CD4-positive, CD25-positive, alpha-beta regulatory T cell (primary cell): ENCODE measurements around the gene RGL1. TPM values are rescaled to one million over a fixed set of nuclear protein-coding genes. Genes with fewer than 3 reads are reported as not detected.

Experiments
- ATAC-seq, 2 donors: fragments of 150-1000 bp; cut with Tn5 transposase; one replicate each; pipeline ENCODE4 v1.10.0; 2021; ENCODE audit warnings: low read depth in 2 of 2, moderate number of reproducible peaks in 2 of 2, moderate library complexity in 1 of 2
- DNase-seq, 3 donors: peaks; one replicate each; pipeline versions ENCODE4 v3.0.0 to v3.0.0-alpha.2; 2012 to 2022; ENCODE audit warnings: mixed read lengths in 1 of 3
- H3K27ac ChIP-seq: one replicate; pipeline ENCODE4 v1.7.0; 2013; ENCODE audit warnings: mild to moderate bottlenecking, low read length; ENCODE audit not compliant: insufficient read depth, poor library complexity, severe bottlenecking
- H3K27me3 ChIP-seq: one replicate; pipeline ENCODE4 v1.7.0; 2013; ENCODE audit warnings: low read length; ENCODE audit not compliant: control insufficient read depth, insufficient read depth
- H3K36me3 ChIP-seq: one replicate; pipeline ENCODE4 v1.7.0; 2013; ENCODE audit warnings: mild to moderate bottlenecking, low read length, moderate library complexity; ENCODE audit not compliant: control insufficient read depth, insufficient read depth
- H3K4me1 ChIP-seq: 2 replicates; pipeline ENCODE4 v1.7.0; 2013; ENCODE audit warnings: mild to moderate bottlenecking, low read length; ENCODE audit not compliant: insufficient read depth, control insufficient read depth, poor library complexity, severe bottlenecking
- H3K4me3 ChIP-seq: one replicate; pipeline ENCODE4 v1.7.0; 2013; ENCODE audit warnings: low read depth, mild to moderate bottlenecking, low read length, moderate library complexity
- H3K9me3 ChIP-seq, 2 experiments: 1 replicate in 1 of 2; 2 replicates in 1 of 2; pipeline ENCODE4 v1.7.0; 2013; ENCODE audit warnings: low read length in 2 of 2, mild to moderate bottlenecking in 1 of 2, moderate library complexity in 1 of 2; ENCODE audit not compliant: control insufficient read depth in 2 of 2
- H3K27ac Mint-ChIP-seq, 3 donors: one replicate each; pipeline ENCODE4 v1.8.0; 2020 to 2022; ENCODE audit warnings: mild to moderate bottlenecking in 3 of 3, mixed read lengths in 3 of 3, moderate library complexity in 2 of 3
- H3K27me3 Mint-ChIP-seq: one replicate; pipeline ENCODE4 v1.8.0; 2022; ENCODE audit warnings: mild to moderate bottlenecking, mixed read lengths
- H3K36me3 Mint-ChIP-seq: one replicate; pipeline ENCODE4 v1.8.0; 2020; ENCODE audit warnings: mixed read lengths
- H3K4me1 Mint-ChIP-seq, 4 donors: one replicate each; pipeline ENCODE4 v1.8.0; 2020 to 2022; ENCODE audit warnings: mixed read lengths in 4 of 4, mild to moderate bottlenecking in 1 of 4
- H3K4me3 Mint-ChIP-seq, 4 donors: one replicate each; pipeline ENCODE4 v1.8.0; 2020 to 2022; ENCODE audit warnings: mild to moderate bottlenecking in 4 of 4, mixed read lengths in 4 of 4, moderate library complexity in 3 of 4
- H3K9me3 Mint-ChIP-seq, 7 donors: one replicate each; pipeline ENCODE4 v1.8.0; 2020 to 2022; ENCODE audit warnings: mixed read lengths in 7 of 7, mild to moderate bottlenecking in 3 of 7, moderate library complexity in 2 of 7
- polyA plus RNA-seq, 4 donors: library from polyadenylated mRNA; unstranded; fragments of 300-500 nt; fragmentation: Illumina TruSeq; gene quantifications; one replicate each; pipeline ENCODE4 v1.2.3, GENCODE V29; 2021
- total RNA-seq: library from RNA; stranded (reverse); gene quantifications from one replicate; pipeline ENCODE4 v1.2.3, GENCODE V29; 2022

RGL1 gene
- total and polyA plus RNA-seq, 5 donors from 2014 or later, result 1.4 to 2.8 (median 1.9) TPM

GRCh38 chr1:183827801-183828200, 22.9 kb downstream of the RGL1 start:
- Mint-ChIP-seq H3K27ac (no peak overlapping the region), H3K4me3 (no peak overlapping the region), H3K36me3 (no peaks in the 10 kb centered on the region), H3K4me1 (no peaks in the 10 kb centered on the region), H3K27me3 (peaks cover 6% of the 10 kb centered on the region), H3K9me3 (no peaks in the 10 kb centered on the region)
- H3K27me3 ChIP-seq, result no peaks in the 10 kb centered on the region
- H3K27ac ChIP-seq, result no peak overlapping the region
- no peak overlapping the region for H3K4me3 ChIP-seq
- no peaks in the 10 kb centered on the region for H3K9me3 ChIP-seq
- H3K4me1 ChIP-seq, result no peaks in the 10 kb centered on the region
- no peaks in the 10 kb centered on the region for H3K36me3 ChIP-seq
- no peak for ATAC-seq
- no peak for DNase-seq

GRCh38 chr1:183830389-183830788, 25.5 kb downstream of the RGL1 start:
- peaks cover 6% of the 10 kb centered on the region for H3K27me3 Mint-ChIP-seq
- Histone ChIP-seq H3K9me3 (no peaks in the 10 kb centered on the region), H3K27ac (no peak overlapping the region), H3K27me3 (no peaks in the 10 kb centered on the region), H3K4me3 (no peak overlapping the region), H3K4me1 (no peaks in the 10 kb centered on the region), H3K36me3 (no peaks in the 10 kb centered on the region)
- no peak overlapping the region for H3K4me3 Mint-ChIP-seq
- DNase-seq (no peak), ATAC-seq (no peak)
- H3K36me3 Mint-ChIP-seq, result no peaks in the 10 kb centered on the region
- peak overlapping the region in 1 of 3 donors; percentile 28 for H3K27ac Mint-ChIP-seq
- H3K9me3 Mint-ChIP-seq, result no peaks in the 10 kb centered on the region
- H3K4me1 Mint-ChIP-seq, result no peaks in the 10 kb centered on the region

GRCh38 chr1:183831311-183831710, 26.4 kb downstream of the RGL1 start:
- H3K4me3 Mint-ChIP-seq, result no peak overlapping the region
- no peaks in the 10 kb centered on the region for H3K36me3 Mint-ChIP-seq
- peaks cover 6% of the 10 kb centered on the region for H3K27me3 Mint-ChIP-seq
- no peak for ATAC-seq
- Histone ChIP-seq H3K27ac (no peak overlapping the region), H3K9me3 (no peaks in the 10 kb centered on the region), H3K36me3 (no peaks in the 10 kb centered on the region), H3K27me3 (no peaks in the 10 kb centered on the region), H3K4me3 (no peak overlapping the region), H3K4me1 (no peaks in the 10 kb centered on the region)
- DNase-seq, result no peak
- H3K27ac Mint-ChIP-seq, result no peak overlapping the region
- no peaks in the 10 kb centered on the region for H3K4me1 Mint-ChIP-seq
- H3K9me3 Mint-ChIP-seq, result no peaks in the 10 kb centered on the region

- Histone ChIP-seq H3K4me1 (no peaks in the 10 kb centered on the region), H3K27ac (no peak overlapping the region), H3K36me3 (no peaks in the 10 kb centered on the region), H3K27me3 (no peaks in the 10 kb centered on the region), H3K4me3 (no peak overlapping the region), H3K9me3 (no peaks in the 10 kb centered on the region)
- Mint-ChIP-seq H3K27ac (no peak overlapping the region), H3K9me3 (no peaks in the 10 kb centered on the region), H3K4me3 (no peak overlapping the region), H3K27me3 (peaks cover 6% of the 10 kb centered on the region), H3K36me3 (no peaks in the 10 kb centered on the region), H3K4me1 (no peaks in the 10 kb centered on the region)
- ATAC-seq, result no peak
- no peak for DNase-seq
Measured at GRCh38 chr1:183832459-183832858, 27.5 kb downstream of the RGL1 start.

GRCh38 chr1:183834568-183834967, 29.6 kb downstream of the RGL1 start:
- Histone ChIP-seq H3K36me3 (no peaks in the 10 kb centered on the region), H3K27ac (no peak overlapping the region), H3K4me3 (no peak overlapping the region), H3K9me3 (no peaks in the 10 kb centered on the region), H3K27me3 (no peaks in the 10 kb centered on the region), H3K4me1 (no peaks in the 10 kb centered on the region)
- no peak overlapping the region for H3K27ac Mint-ChIP-seq
- no peak overlapping the region for H3K4me3 Mint-ChIP-seq
- ATAC-seq (no peak), DNase-seq (no peak)
- H3K4me1 Mint-ChIP-seq, result no peaks in the 10 kb centered on the region
- no peaks in the 10 kb centered on the region for H3K36me3 Mint-ChIP-seq
- H3K9me3 Mint-ChIP-seq, result peaks cover 0 to 2% (median 0%) of the 10 kb centered on the region in 7 donors
- peaks cover 4% of the 10 kb centered on the region for H3K27me3 Mint-ChIP-seq

GRCh38 chr1:183836598-183836997, 31.7 kb downstream of the RGL1 start:
- no peaks in the 10 kb centered on the region for H3K9me3 ChIP-seq
- no peak overlapping the region for H3K4me3 ChIP-seq
- H3K27me3 Mint-ChIP-seq, result no peaks in the 10 kb centered on the region
- no peaks in the 10 kb centered on the region for H3K36me3 ChIP-seq
- ATAC-seq (no peak), DNase-seq (no peak)
- no peak overlapping the region for H3K27ac ChIP-seq
- no peaks in the 10 kb centered on the region for H3K36me3 Mint-ChIP-seq
- no peaks in the 10 kb centered on the region for H3K4me1 ChIP-seq
- peaks cover 0 to 2% (median 0%) of the 10 kb centered on the region in 4 donors for H3K4me1 Mint-ChIP-seq
- no peak overlapping the region for H3K27ac Mint-ChIP-seq
- no peak overlapping the region for H3K4me3 Mint-ChIP-seq
- H3K27me3 ChIP-seq, result no peaks in the 10 kb centered on the region
- H3K9me3 Mint-ChIP-seq, result peaks cover 0 to 2% (median 0%) of the 10 kb centered on the region in 7 donors

- H3K9me3 Mint-ChIP-seq, result peaks cover 0 to 2% (median 0%) of the 10 kb centered on the region in 7 donors
- no peaks in the 10 kb centered on the region for H3K27me3 Mint-ChIP-seq
- Histone ChIP-seq H3K36me3 (no peaks in the 10 kb centered on the region), H3K4me3 (no peak overlapping the region), H3K27ac (no peak overlapping the region), H3K27me3 (no peaks in the 10 kb centered on the region), H3K4me1 (peaks cover 4% of the 10 kb centered on the region), H3K9me3 (no peaks in the 10 kb centered on the region)
- DNase-seq, result no peak
- no peak overlapping the region for H3K27ac Mint-ChIP-seq
- no peak overlapping the region for H3K4me3 Mint-ChIP-seq
- no peak for ATAC-seq
- no peaks in the 10 kb centered on the region for H3K36me3 Mint-ChIP-seq
- H3K4me1 Mint-ChIP-seq, result peaks cover 0 to 7% (median 0%) of the 10 kb centered on the region in 4 donors
Measured at GRCh38 chr1:183837062-183837461, 32.1 kb downstream of the RGL1 start.

- H3K4me3 ChIP-seq, result no peak overlapping the region
- H3K27ac ChIP-seq, result no peak overlapping the region
- H3K9me3 ChIP-seq, result no peaks in the 10 kb centered on the region
- Mint-ChIP-seq H3K27me3 (no peaks in the 10 kb centered on the region), H3K36me3 (no peaks in the 10 kb centered on the region), H3K9me3 (peaks cover 0 to 2% (median 0%) of the 10 kb centered on the region in 7 donors), H3K27ac (no peak overlapping the region), H3K4me3 (no peak overlapping the region), H3K4me1 (peaks cover 7 to 16% (median 9%) of the 10 kb centered on the region in 4 donors)
- H3K36me3 ChIP-seq, result no peaks in the 10 kb centered on the region
- no peaks in the 10 kb centered on the region for H3K27me3 ChIP-seq
- ATAC-seq (no peak), DNase-seq (no peak)
- peaks cover 12% of the 10 kb centered on the region for H3K4me1 ChIP-seq
Measured at GRCh38 chr1:183838221-183838620, 33.3 kb downstream of the RGL1 start.
